Coronary artery (tissue), 2 donors: ENCODE results near the gene ECM2.

Experiments
- DNase-seq: peaks from one replicate; pipeline ENCODE4 v3.0.0-alpha.2; 2017; ENCODE audit warnings: low spot score
- H3K27ac ChIP-seq, 2 donors: fragments of 200-600 bp; sonication (generic); one replicate each; pipeline ENCODE4 v1.5.1; 2016 to 2019
- H3K4me3 ChIP-seq: fragments of 200-600 bp; sonication (generic); 2 replicates; pipeline ENCODE4 v1.5.1; 2016; ENCODE audit warnings: mild to moderate bottlenecking, moderate library complexity
- CTCF ChIP-seq: fragments of 200-600 bp; sonication (generic); IDR thresholded peaks from one replicate; pipeline ENCODE4 v1.5.1; 2019; ENCODE audit warnings: antibody characterized with exemption

ECM2 gene

GRCh38 chr9:92527832-92528521, 7.8 kb downstream of the ECM2 start:
- H3K4me3 ChIP-seq, result no peak overlapping the region
- DNase-seq, result no peak
- TF ChIP-seq CTCF, result no peak
- peak overlapping the region in 1 of 2 donors; percentile 9 for H3K27ac ChIP-seq

GRCh38 chr9:92527291-92527828, 8.4 kb downstream of the ECM2 start:
- TF ChIP-seq CTCF, result no peak
- H3K4me3 ChIP-seq, result no peak overlapping the region
- DNase-seq, result no peak
- peak overlapping the region in 1 of 2 donors; percentile 9 for H3K27ac ChIP-seq

GRCh38 chr9:92525306-92525705, 10.5 kb downstream of the ECM2 start:
- DNase-seq, result no peak
- H3K27ac ChIP-seq, result no peak overlapping the region
- H3K4me3 ChIP-seq, result no peak overlapping the region
- no peak for TF ChIP-seq CTCF

GRCh38 chr9:92524881-92525280, 10.9 kb downstream of the ECM2 start:
- Histone ChIP-seq H3K4me3 (no peak overlapping the region), H3K27ac (no peak overlapping the region)
- no peak for DNase-seq
- no peak for TF ChIP-seq CTCF

GRCh38 chr9:92522983-92523970, 12.5 kb downstream of the ECM2 start:
- no peak for DNase-seq
- Histone ChIP-seq H3K4me3 (no peak overlapping the region), H3K27ac (peak overlapping the region in 1 of 2 donors; percentile 9)
- no peak for TF ChIP-seq CTCF

- TF ChIP-seq CTCF, result no peak
- Histone ChIP-seq H3K4me3 (no peak overlapping the region), H3K27ac (no peak overlapping the region)
- DNase-seq, result no peak
These were observed 15.0 kb downstream of the ECM2 start for GRCh38 chr9:92520837-92521236.
